22Rv1 (cell line): ENCODE data around the gene CFAP221.

Experiments used
- H3K27ac ChIP-seq: fragments of 450-650 bp; 2 replicates; pipeline ENCODE4 v1.5.1; 2017
- ZFX ChIP-seq: fragments of 450-650 bp; IDR thresholded peaks from 2 replicates; pipeline ENCODE4 v1.6.1; 2017; ENCODE audit warnings: antibody characterized with exemption, borderline replicate concordance
- TF ChIP-seq, protein P1 (sequence below): fragments of 450-650 bp; IDR thresholded peaks from 2 replicates; pipeline ENCODE4 v1.5.1; 2017; ENCODE audit warnings: mild to moderate bottlenecking

Gene CFAP221

DNA sequence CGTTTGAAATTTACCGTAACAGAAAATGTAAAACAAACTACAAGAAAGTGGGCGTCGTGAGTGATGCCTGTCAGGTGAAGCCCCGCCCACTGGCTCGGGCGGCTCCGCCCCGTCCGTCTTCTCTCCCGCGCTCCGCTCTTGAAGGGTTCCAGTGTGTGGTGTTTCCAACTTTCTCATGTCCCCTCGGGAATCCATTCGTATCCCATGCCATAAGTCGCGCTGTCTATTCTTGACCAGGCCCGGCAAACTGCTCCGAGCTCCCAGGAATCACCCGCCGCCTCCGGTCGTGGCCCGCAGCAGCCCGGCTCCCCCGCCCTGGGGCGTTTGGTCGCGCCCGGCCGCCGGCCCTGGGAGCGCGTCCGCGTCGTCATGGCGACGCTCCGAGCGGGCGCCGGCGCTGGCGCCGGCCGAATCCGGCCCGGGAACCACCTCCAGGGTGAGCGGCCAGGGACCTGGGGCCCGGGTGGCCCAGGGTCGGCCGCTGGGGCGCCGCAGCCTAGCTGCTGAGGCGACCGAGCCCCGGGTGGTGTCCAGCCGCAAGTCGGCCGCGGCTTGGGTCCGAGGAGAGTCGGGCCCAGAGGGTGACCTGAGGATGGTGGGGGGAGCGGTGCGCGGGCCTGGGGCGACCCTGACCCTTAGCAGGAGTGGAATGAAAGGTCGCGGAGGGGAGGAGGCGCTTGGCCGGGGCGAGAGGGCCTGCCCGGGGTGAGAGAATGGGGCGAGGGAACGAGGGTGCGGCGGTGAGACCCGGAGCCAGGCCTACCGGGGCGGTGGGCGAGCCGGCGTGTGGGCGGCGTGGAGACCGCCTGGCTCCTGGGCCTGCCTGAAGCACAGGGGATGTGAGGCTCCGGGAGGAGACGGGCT lies at the start of gene CFAP221:
Gene CFAP221 (plus strand): TSS at position 375 of the 864 bp plus-strand sequence. CDS start 1,683 bp downstream, outside the sequence.
- H3K27ac ChIP-seq: peak within 1 kb of the TSS; percentile 69

DNA sequence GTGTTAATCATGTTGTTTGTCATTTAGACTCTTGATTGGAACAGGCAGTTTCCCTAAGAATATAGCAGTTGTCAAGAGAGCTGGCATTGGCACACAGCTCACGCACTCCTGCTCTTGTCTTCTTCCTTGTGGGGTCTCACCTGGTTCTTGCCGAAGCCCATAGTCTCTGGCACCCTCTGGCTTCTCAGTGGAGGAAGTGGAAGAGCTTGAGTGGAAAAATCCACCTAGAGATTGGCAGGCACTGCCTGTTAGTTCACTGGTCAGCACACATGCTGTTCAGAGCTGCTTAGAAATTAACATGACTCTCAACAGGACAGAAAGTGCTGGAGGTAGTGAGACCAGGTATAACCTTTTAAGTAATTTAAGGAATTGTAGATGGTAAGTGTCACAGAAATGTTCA lies 48.3 kb upstream of the CFAP221 start:
- TF ChIP-seq, protein P1, sequence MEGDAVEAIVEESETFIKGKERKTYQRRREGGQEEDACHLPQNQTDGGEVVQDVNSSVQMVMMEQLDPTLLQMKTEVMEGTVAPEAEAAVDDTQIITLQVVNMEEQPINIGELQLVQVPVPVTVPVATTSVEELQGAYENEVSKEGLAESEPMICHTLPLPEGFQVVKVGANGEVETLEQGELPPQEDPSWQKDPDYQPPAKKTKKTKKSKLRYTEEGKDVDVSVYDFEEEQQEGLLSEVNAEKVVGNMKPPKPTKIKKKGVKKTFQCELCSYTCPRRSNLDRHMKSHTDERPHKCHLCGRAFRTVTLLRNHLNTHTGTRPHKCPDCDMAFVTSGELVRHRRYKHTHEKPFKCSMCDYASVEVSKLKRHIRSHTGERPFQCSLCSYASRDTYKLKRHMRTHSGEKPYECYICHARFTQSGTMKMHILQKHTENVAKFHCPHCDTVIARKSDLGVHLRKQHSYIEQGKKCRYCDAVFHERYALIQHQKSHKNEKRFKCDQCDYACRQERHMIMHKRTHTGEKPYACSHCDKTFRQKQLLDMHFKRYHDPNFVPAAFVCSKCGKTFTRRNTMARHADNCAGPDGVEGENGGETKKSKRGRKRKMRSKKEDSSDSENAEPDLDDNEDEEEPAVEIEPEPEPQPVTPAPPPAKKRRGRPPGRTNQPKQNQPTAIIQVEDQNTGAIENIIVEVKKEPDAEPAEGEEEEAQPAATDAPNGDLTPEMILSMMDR: no peak
- TF ChIP-seq ZFX: no peak
- H3K27ac ChIP-seq: no peak overlapping the region

More for the DNA sequence above, at the start of gene CFAP221:
- TF ChIP-seq, protein P1: no peak
- TF ChIP-seq ZFX: no peak

DNA sequence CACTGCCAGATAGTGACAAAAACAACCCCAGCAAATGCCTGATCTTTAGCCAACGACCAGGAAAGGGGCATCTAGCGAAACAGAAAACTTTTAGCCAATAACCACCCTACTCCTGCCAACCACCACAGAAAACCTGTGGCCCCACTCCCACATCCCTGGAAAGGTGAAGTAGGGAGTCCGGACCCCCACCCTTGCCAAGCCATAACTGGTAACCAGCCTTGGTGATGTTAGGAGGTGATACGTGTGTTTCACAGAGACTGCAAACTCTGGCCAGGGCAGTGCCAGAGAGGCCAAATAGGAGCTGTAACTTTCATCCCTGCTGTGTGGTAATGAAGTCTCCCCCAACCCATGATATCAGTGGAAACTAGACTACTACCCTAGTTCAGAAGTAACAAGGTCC lies 47.6 kb upstream of the CFAP221 start:
- H3K27ac ChIP-seq: no peak overlapping the region
- TF ChIP-seq, protein P1: no peak
- TF ChIP-seq ZFX: no peak

DNA sequence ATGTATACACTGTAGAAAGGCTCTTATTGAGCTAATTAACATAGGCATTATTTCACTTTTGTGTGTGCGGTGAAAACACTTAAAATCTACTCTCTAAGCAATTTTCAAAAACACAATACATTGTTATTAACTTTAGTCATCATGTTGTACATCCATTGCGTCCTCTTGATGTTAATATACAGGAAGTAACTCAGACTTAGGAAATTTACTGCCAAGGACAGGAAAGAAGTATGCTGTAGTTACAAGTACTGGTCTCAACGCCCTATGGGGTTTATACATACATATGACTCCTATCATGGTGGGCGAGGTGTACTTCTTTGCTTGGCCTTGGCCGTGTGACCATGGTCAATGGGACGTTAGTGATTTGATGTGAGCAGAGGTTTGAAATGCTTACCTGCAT lies 35.5 kb upstream of the CFAP221 start:
- H3K27ac ChIP-seq: no peak overlapping the region
- no peak for TF ChIP-seq ZFX
- TF ChIP-seq, protein P1: no peak

DNA sequence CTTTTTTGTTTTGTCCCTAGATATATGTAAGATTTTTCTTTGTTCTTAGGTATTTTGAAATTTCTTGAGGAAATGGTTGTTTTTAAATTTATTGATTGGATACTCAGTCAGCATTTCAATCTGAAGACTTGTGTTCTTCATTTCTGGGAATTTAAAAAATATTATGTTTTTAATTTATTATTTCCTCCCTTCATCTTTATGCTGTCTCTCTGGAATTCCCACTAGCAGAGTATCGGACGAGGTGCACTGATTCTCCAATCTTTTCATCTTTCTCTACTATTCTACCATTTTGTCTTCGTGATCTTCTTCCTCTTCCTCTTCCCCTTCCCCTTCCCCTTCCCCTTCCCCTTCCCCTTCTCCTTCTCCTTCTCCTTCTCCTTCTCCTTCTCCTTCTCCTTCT lies 32.3 kb upstream of the CFAP221 start:
- no peak overlapping the region for H3K27ac ChIP-seq
- TF ChIP-seq ZFX: no peak
- TF ChIP-seq, protein P1: no peak

DNA sequence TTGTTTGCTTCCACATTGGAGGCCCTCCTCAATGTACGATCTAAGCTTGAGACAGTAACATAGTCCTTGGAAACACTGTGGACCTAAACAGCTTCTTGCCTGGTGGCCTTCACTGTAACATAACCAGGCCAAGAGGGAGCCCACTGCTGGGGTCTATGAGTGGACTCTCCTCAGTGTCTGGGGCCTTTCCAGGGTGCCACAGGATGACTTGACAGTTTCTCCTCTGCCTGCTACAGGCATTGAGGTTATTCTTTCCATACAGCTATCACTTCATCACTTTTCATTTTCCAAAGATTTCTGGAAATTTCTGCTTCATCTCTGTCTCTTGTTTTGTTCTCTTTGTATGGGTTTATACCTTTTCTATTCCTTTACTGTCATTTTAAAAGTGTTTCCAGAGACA lies 31.3 kb upstream of the CFAP221 start:
- no peak overlapping the region for H3K27ac ChIP-seq
- TF ChIP-seq, protein P1: no peak
- TF ChIP-seq ZFX: no peak

DNA sequence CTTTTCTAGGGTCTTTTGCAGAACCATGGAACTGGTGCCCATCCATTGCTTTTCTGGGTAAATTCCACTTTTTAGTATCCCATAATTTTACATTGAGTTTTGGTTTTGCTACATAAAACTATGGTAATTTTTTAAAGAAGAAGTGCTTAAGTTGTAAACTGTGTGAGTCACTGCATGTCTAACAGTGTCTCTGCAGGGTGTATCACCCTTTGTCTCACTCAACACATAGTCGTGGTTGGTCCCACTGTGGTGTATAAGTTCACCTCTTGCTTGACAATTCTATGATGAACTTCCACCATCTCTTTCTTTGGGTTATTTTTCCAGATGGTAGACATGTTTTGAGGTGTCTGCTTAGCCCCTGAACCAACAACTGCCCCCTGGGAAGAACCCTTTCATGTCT lies 30.4 kb upstream of the CFAP221 start:
- H3K27ac ChIP-seq: no peak overlapping the region
- TF ChIP-seq ZFX: no peak
- TF ChIP-seq, protein P1: no peak
